Measurements from ENCODE around the gene POLD3. TPM values are rescaled to one million over a fixed set of nuclear protein-coding genes. Genes with fewer than 3 reads are reported as not detected.

POLD3 gene
- total and polyA plus RNA-seq, 2 donors (not counting 1 experiment from before 2014, with no cell fraction given) = 4.6 to 17.6 TPM

DNA sequence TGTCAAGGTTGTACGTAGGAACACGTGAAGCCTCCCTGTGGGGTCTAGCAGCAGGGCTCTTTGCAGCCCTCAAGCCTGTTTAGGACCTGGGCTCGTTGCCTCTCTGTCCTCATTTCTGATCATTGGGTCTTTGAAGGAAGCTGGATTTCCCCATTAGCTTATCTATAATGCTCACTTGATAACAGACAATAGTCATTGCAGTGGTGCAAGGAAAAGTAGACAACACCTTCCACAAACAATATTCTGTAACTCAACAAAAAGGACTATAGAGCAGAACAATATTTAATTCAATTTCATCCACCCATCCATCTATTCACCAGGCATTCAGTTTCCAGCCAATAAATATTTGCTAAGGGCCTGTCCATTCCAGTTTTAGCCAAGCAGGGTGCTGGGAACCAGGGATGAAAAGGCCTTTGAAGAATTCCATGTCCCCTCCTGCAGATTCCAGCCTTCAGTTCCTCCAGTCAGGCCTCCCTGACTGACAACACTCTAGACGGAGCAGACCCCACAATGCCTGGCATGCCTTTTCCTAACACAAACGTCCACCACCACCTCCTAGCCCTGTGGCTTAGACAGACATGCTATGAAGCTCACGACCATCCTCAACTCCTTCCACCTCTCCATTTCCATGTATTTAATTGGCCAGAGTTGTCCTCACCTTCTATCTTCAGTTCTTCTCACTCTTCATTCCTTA lies 12.7 kb upstream of the POLD3 start:
- no peaks in the 10 kb centered on the region for H3K36me3 ChIP-seq (replicated peaks in 1 of 2; ENCODE audit: control extremely low read depth in 1 of 2, control insufficient read depth in 1 of 2, extremely low read depth in 1 of 2, insufficient read depth in 2 of 2, low read length in 1 of 2)
- H3K4me2 ChIP-seq (replicated peaks; ENCODE audit: low read depth, low read length, poor library complexity, severe bottlenecking) = no peak overlapping the region
- ChIA-PET CTCF (interaction anchor here (1.1 kb wide), 1 partner anchor 9 kb away, joined by 5 read pairs; no protein-coding TSS in a partner anchor), POLR2A (no interaction called here)
- H2AFZ ChIP-seq (ENCODE audit: insufficient read depth, low read depth, low read length, poor library complexity, severe bottlenecking) = no peak overlapping the region
- TF ChIP-seq, protein P1, sequence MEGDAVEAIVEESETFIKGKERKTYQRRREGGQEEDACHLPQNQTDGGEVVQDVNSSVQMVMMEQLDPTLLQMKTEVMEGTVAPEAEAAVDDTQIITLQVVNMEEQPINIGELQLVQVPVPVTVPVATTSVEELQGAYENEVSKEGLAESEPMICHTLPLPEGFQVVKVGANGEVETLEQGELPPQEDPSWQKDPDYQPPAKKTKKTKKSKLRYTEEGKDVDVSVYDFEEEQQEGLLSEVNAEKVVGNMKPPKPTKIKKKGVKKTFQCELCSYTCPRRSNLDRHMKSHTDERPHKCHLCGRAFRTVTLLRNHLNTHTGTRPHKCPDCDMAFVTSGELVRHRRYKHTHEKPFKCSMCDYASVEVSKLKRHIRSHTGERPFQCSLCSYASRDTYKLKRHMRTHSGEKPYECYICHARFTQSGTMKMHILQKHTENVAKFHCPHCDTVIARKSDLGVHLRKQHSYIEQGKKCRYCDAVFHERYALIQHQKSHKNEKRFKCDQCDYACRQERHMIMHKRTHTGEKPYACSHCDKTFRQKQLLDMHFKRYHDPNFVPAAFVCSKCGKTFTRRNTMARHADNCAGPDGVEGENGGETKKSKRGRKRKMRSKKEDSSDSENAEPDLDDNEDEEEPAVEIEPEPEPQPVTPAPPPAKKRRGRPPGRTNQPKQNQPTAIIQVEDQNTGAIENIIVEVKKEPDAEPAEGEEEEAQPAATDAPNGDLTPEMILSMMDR (IDR thresholded peaks at IDR 0.05) = no peak
- no peak for TF ChIP-seq EZH2 (IDR thresholded peaks at IDR 0.05; ENCODE audit: borderline replicate concordance, insufficient read depth, low read depth, low read length, poor library complexity, severe bottlenecking)
- H3K79me2 ChIP-seq (ENCODE audit: control insufficient read depth, insufficient read depth, low read length) = no peaks in the 10 kb centered on the region
- 85% methylated on average over 4 of the region's 6 CpGs for WGBS (ENCODE audit: insufficient coverage)
- H3K9me3 Mint-ChIP-seq (ENCODE audit: insufficient read depth) = no peaks in the 10 kb centered on the region
- intact Hi-C loops (cut with micrococcal nuclease) = no loop called here
- H3K27ac Mint-ChIP-seq = no peak overlapping the region
- H3K27me3 ChIP-seq (replicated peaks in 1 of 4; ENCODE audit: control extremely low read depth in 1 of 4, control insufficient read depth in 3 of 4, insufficient read depth in 4 of 4, low read length in 3 of 4) = no peaks in the 10 kb centered on the region
- H3K4me3 ChIP-seq (ENCODE audit: control extremely low read depth in 1 of 5, extremely low read depth in 1 of 5, insufficient read depth in 1 of 5, low read depth in 2 of 5, low read length in 4 of 5) = no peak overlapping the region
- ATAC-seq (ENCODE audit: low read depth) (no peak), DNase-seq (no peak)
- H3K4me1 ChIP-seq (ENCODE audit: control insufficient read depth in 2 of 2, insufficient read depth in 2 of 2, low read length in 2 of 2) = no peaks in the 10 kb centered on the region
- H3K27ac ChIP-seq (ENCODE audit: low read length in 2 of 2) = no peak overlapping the region
- H3K9ac ChIP-seq (ENCODE audit: low read length) = no peak overlapping the region
- H3K4me1 Mint-ChIP-seq = no peaks in the 10 kb centered on the region
- H4K20me1 ChIP-seq (ENCODE audit: control insufficient read depth, insufficient read depth, low read length, poor library complexity, severe bottlenecking) = no peaks in the 10 kb centered on the region
- no peaks in the 10 kb centered on the region for H3K9me3 ChIP-seq (ENCODE audit: control extremely low read depth in 1 of 3, control insufficient read depth in 2 of 3, insufficient read depth in 1 of 3, low read length in 2 of 3)
- no peaks in the 10 kb centered on the region for H3K27me3 Mint-ChIP-seq
- no peak overlapping the region for H3K4me3 Mint-ChIP-seq

DNA sequence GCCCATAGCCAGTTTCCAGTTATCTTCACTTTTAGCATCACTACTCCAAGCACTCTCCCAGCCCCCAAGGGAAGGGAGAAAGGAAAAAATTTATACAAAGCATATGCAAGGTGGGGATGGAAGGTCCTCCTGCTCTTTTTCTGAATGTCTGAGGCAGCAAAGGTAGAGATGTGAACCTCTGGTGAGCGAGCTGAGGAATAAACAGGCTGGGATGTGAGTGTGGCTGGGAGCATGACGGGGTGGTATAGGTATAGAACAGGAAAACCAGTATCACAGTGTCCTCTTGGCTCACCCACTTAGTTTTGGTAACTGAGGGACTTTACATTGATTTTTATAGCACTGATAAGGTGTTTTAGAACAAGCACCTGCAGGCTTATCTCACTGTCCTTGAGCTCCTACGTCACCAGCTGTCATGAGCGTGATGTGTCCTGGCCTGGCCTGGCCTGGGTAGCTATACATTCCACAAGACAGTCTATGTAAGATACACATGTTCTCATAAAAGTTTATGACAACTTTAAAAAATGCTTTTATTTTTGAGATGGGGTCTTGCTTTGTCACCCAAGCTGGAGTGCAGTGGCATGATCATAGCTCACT lies 10.3 kb upstream of the POLD3 start:
- Histone ChIP-seq H3K4me3 (ENCODE audit: control extremely low read depth in 1 of 5, extremely low read depth in 1 of 5, insufficient read depth in 1 of 5, low read depth in 2 of 5, low read length in 4 of 5) (no peak overlapping the region), H2AFZ (ENCODE audit: insufficient read depth, low read depth, low read length, poor library complexity, severe bottlenecking) (no peak overlapping the region), H3K27me3 (replicated peaks in 1 of 4; ENCODE audit: control extremely low read depth in 1 of 4, control insufficient read depth in 3 of 4, insufficient read depth in 4 of 4, low read length in 3 of 4) (no peaks in the 10 kb centered on the region), H3K4me2 (replicated peaks; ENCODE audit: low read depth, low read length, poor library complexity, severe bottlenecking) (no peak overlapping the region), H3K36me3 (replicated peaks in 1 of 2; ENCODE audit: control extremely low read depth in 1 of 2, control insufficient read depth in 1 of 2, extremely low read depth in 1 of 2, insufficient read depth in 2 of 2, low read length in 1 of 2) (no peaks in the 10 kb centered on the region), H3K27ac (ENCODE audit: low read length in 2 of 2) (no peak overlapping the region), H3K9ac (ENCODE audit: low read length) (no peak overlapping the region), H3K79me2 (ENCODE audit: control insufficient read depth, insufficient read depth, low read length) (no peaks in the 10 kb centered on the region), H3K4me1 (ENCODE audit: control insufficient read depth in 2 of 2, insufficient read depth in 2 of 2, low read length in 2 of 2) (no peaks in the 10 kb centered on the region), H4K20me1 (ENCODE audit: control insufficient read depth, insufficient read depth, low read length, poor library complexity, severe bottlenecking) (no peaks in the 10 kb centered on the region), H3K9me3 (ENCODE audit: control extremely low read depth in 1 of 3, control insufficient read depth in 2 of 3, insufficient read depth in 1 of 3, low read length in 2 of 3) (no peaks in the 10 kb centered on the region)
- Mint-ChIP-seq H3K27ac (no peak overlapping the region), H3K9me3 (ENCODE audit: insufficient read depth) (no peaks in the 10 kb centered on the region), H3K4me1 (no peaks in the 10 kb centered on the region), H3K27me3 (no peaks in the 10 kb centered on the region), H3K4me3 (no peak overlapping the region)
- POLR2A ChIA-PET = no interaction called here
- ATAC-seq (ENCODE audit: low read depth) (no peak), DNase-seq (no peak)
- intact Hi-C loops (cut with micrococcal nuclease) = no loop called here
- 80% methylated on average over 1 of the region's 4 CpGs for WGBS (ENCODE audit: insufficient coverage)
- TF ChIP-seq EZH2 (IDR thresholded peaks at IDR 0.05; ENCODE audit: borderline replicate concordance, insufficient read depth, low read depth, low read length, poor library complexity, severe bottlenecking) = no peak
- CTCF ChIA-PET = no interaction called here

Data from B cell (primary cell).